GM13977 (cell line): Measurements from ENCODE around the gene SNRPD2.

Source experiments
- DNase-seq: peaks from one replicate; pipeline ENCODE4 v3.0.0; 2012; ENCODE audit warnings: low spot score
- in situ Hi-C: fragments of 300-500 bp; cut with MboI; formaldehyde crosslinking; loops from one replicate; pipeline ENCODE4 v1.12.0; 2022; ENCODE audit warnings: low sequenced_read_pairs, low pct_unique_long_range_greater_than_20kb, mixed read lengths, inconsistent platforms; ENCODE audit not compliant: unreplicated experiment
- TF ChIP-seq, protein P1 (sequence below): IDR thresholded peaks from 2 replicates; pipeline ENCODE4 v1.5.1; 2012; ENCODE audit warnings: mild to moderate bottlenecking, control low read depth; ENCODE audit not compliant: insufficient read depth; ENCODE audit errors: extremely low read depth, missing control alignments

SNRPD2 gene

DNA sequence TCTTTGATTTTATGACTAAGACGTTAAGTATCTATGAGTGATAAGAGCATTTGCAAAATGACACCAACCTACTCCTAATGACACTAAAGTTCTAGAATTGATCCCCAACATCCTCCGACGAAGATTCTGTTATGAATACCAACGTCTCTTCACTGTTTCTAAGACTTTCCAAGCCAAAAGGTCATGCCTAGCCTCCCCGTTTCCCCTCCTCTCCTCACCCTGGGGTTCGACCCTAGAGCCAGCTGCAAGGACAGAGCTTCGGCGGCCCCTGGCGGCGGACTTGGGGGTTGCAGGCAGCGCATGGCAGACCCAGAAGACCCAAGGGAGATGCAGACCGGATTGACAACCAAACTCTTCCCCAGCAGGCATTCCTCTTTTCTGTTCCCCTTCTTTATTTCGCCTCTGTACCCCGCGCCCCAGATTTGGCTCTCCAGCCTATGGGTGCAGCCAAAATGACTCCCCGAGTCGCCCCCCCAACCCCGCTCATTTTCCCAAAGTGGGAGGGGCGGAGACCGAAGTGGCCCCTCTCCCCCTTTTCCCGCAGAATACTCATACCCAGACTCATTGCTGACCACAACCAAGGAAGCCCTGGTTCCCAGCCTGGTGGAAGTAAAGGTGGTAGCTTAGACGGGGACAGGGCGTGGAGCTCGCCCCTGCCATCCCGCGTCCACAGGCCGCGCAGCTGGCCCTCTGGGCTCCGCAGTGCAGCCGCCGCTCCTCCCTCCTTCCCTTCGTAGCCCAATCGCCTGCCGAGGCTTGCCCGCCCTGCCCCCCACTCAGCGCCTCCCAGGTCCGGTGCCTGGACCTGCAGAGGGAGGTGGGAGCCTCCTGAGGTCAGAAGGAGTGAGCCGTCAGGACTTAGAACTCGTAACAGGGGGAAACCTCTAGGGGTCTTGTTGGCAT, 48.5 kb downstream of the SNRPD2 start:
- DNase-seq, result peak; percentile 89
- in situ Hi-C loops, result no loop called here
- TF ChIP-seq, protein P1, sequence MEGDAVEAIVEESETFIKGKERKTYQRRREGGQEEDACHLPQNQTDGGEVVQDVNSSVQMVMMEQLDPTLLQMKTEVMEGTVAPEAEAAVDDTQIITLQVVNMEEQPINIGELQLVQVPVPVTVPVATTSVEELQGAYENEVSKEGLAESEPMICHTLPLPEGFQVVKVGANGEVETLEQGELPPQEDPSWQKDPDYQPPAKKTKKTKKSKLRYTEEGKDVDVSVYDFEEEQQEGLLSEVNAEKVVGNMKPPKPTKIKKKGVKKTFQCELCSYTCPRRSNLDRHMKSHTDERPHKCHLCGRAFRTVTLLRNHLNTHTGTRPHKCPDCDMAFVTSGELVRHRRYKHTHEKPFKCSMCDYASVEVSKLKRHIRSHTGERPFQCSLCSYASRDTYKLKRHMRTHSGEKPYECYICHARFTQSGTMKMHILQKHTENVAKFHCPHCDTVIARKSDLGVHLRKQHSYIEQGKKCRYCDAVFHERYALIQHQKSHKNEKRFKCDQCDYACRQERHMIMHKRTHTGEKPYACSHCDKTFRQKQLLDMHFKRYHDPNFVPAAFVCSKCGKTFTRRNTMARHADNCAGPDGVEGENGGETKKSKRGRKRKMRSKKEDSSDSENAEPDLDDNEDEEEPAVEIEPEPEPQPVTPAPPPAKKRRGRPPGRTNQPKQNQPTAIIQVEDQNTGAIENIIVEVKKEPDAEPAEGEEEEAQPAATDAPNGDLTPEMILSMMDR, result peak; percentile 99

GRCh38 chr19:45641274-45642105, 50.3 kb downstream of the SNRPD2 start:
- DNase-seq, result peak; percentile 92
- TF ChIP-seq, protein P1, result no peak
- in situ Hi-C loops, result no loop called here

DNA sequence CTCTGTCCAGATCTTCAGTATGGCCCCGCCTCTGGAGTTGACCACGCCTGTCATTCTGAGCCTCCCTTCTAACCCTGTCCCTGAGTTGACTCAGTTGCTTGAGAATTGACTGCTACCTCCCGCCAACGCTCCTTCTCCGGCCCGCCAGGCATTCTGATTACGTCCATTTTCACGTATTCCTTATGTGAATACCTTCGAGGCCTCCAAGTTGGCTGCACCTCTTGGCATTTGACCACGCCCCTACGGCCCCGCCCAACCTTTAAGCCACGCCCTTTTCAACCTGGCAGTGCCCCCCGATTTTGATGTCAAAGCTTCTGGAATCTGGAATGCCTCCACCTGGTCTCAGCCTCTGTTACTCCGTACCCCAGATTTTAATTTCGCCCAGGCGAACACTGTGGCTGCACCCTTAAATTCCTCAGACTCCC, 50.9 kb downstream of the SNRPD2 start:
- in situ Hi-C loops, result no loop called here
- TF ChIP-seq, protein P1, result no peak
- no peak for DNase-seq

- in situ Hi-C loops, result no loop called here
- TF ChIP-seq, protein P1, result peak; percentile 43
- peak; percentile 76 for DNase-seq
Observed at GRCh38 chr19:45638930-45639729, 52.6 kb downstream of the SNRPD2 start, which contains the start of gene EML2. TSS of gene EML2 (minus strand) at chr19:45639397. CDS start at chr19:45639376, 21 bp downstream.

GRCh38 chr19:45637890-45638667, 53.7 kb downstream of the SNRPD2 start:
- no peak for DNase-seq
- in situ Hi-C loops, result no loop called here
- TF ChIP-seq, protein P1, result no peak
